NCI-H1417 treated with DMSO at 0.1 percent for 48 hours (cell line): Measurements from ENCODE around the gene MEMO1.
"Not testable (repeated sequence)": the region's sequence is repeated elsewhere in the genome, so short reads cannot be mapped to it uniquely, and the experiment has no call there.

ENCODE experiments used
- DNase-seq: peaks from one replicate; lab custom pipeline; 2025; lab: John Stamatoyannopoulos, UW

MEMO1 gene

DNA sequence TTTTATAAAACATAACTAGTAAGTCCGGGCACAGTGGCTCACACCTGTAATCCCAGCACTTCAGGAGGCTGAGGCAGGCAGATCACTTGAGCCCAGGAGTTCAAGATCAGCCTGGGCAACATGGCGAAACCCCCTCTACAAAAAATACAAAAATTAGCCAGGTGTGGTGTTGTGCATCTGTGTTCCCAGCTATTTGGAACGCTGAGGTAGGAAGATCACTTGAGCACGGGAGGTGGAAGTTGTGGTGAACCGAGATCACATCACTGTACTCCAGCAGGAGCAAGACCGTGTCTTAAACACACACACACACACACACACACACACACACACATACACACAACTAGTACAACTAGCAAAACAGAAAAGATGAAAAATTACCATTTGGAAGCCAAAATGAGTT, 103.3 kb downstream of the MEMO1 start:
- DNase-seq, result not testable (repeated sequence)

DNA sequence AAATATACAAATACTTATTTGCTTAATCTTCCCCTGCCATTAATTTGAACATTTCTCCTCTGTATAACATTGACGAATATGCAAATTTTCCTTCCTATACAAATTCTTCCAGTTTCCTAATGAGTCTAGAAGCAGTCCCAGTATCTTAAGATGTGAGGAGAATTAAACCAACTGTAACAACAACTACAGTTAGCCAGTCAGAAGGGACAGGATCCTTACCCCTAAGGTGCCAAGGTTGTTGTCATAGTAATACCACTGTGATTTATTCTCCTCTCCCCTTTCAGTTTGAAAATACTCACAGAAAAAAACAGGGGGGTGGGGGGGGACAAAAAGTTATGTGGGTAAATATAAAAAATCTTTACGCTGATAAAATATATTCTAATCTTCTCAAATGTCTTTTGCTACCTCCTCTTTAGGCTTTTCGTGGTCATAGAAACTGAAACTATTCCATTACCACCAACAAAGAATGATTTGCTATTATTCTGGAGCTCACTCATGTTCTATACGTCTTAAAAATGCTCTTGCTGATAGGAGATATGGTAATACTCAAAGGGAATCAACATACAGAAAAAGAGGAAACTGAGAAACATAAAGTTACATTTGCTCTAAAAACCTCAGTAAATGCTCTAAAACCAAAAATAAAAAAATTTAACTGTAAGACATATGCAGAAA, 107.6 kb downstream of the MEMO1 start:
- DNase-seq, result no peak

DNA sequence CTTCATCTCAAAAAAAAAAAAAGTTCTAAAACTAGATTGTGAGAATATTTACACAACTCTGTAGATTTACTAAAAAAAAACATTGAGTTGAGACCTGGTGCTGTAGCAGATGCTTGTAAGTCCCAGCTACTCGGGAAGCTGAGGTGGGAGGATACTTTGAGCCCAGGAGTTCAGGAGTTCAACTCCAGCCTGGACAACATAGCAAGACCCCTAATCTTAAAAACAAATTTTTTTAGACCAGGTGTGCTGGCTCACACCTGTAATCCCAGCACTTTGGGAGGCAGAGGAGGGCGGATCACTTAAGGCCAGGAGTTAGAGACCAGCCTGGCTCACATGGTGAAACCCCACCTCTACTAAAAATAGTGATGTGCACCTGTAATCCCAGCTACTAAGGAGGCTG, 108.9 kb downstream of the MEMO1 start:
- no peak for DNase-seq

DNA sequence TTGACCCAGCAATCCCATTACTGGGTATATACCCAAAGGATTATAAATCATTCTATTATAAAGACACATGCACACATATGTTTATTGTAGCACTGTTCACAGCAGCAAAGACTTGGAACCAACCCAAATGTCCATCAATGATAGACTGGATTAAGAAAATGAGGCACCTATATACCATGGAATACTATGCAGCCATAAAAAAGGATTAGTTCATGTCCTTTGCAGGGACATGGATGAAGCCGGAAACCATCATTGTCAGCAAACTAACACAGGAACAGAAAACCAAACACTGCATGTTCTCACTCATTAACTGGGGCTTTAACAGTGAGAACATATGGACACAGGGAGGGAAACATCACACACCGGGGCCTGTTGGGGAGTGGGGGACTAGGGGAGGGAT, 110.7 kb downstream of the MEMO1 start:
- not testable (repeated sequence) for DNase-seq

DNA sequence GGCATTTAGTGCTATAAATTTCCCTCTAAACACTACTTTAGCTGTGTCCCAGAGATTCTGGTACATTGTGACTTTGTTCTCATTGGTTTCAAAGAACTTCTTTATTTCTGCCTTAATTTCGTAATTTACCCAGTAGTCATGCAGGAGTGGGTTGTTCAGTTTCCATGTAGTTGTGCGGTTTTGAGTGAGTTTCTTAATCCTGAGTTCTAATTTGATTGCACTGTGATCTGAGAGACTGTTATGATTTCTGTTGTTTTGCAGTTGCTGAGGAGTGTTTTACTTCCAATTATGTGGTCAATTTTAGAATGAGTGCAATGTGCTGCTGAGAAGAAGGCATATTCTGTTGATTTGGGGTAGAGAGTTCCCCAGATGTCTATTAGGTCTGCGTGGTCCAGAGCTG, 112.5 kb downstream of the MEMO1 start:
- not testable (repeated sequence) for DNase-seq

DNA sequence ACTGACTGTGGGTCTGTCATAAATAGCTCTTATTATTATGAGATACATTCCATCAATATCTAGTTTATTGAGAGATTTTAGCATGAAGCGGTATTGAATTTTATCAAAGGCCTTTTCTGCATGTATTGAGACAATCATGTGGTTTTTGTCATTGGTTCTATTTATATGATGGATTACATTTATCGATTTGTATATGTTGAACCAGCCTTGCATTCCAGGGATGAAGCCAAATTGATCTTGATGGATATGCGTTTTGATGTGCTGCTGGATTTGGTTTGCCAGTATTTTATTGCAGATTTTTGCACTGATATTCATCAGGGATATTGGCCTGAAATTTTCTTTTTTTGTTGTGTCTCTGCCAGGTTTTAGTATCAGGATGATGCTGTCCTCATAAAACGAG, 113.5 kb downstream of the MEMO1 start:
- not testable (repeated sequence) for DNase-seq

DNA sequence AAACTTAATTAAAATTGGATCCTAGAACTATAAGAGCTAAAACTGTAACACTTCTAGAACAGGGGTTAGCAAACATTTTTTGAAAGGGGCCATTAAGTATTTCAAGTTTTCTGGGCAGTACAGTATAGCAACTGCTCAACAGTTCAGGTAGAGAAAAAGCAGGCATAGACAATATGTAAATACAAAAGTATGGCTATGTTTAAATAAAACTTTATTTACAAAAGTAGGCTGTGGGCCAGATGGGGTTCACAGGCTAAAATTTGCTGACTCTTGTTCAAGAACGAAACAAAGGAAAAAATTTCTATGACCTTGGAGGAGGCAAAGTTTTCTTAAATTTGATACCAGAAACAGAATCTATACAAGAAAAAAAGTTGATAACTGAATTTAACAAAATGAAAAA, 114.5 kb downstream of the MEMO1 start:
- no peak for DNase-seq

DNA sequence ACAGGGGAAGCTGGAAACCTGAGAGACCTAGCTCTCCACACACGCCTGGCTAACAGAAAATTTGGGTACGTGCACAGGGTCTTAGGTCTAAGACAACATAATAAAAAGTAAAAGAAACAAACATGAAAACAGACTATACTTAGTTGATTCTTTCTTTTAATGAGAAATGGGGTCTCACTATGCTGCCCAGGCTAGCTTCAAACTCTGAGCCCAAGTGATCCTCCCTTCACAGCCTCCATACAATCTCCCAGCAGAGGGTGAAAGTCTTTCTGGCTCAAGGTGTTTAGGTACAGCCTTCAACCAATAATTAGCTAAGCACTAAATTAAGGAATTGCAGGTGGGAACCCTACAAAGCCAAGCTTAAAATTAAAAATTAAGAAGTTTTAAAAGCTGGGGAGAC, 116.2 kb downstream of the MEMO1 start:
- no peak for DNase-seq

DNA sequence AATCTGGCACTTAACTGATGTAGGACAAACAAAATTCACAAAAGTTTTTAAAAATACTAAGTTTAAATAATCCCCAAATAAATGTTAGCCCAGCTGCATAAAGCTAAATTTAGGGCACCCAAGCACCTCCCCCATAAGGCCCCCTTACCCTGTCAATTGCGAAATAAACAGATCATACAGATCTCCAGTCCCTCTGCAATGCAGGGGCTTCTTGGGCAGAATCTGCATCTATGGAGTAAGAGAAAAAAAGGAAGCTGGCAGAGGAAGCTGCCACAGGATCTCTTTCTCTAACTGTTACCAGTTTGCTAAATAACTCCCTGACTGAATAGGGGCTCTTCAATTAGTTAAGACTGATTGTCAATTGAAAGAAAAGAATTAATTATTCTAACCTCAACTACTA, 117.7 kb downstream of the MEMO1 start:
- no peak for DNase-seq

DNA sequence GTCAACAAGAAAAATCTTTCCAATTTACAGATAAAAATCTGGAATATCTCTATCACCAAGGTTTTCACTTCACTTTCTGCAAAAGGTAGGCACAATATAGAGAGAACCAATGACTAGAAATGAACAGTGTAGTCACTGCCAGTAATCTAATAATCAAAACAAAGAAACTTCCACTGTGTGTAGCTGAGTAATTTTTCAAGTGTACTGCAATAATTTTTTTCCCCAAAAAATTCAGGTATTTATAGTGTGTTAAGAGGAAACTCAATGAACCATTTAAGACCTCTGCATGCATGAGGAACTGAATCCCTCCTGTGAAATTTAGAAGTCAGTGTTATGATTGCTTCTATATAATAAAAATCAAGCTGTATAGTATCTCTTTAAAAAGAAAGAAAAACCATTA, 121.8 kb downstream of the MEMO1 start:
- no peak for DNase-seq

DNA sequence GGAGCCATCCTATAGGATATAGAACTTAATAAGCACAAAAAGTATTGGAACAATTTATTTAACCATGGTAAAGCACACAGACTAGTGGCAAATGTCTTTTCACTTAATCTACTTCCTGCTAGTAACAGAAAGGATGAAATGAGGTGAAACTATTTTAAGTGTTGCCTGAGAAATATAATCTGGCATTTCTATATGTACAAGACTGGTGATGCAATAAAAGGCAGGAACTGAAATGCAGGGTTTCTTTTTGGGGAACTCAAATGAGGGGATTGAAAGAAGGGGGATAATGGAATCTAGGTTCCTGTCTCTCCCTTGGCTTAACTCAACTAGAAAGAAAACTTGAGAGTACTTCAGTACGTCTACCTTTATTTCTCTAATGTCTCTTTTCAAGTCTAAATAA, 122.3 kb downstream of the MEMO1 start:
- DNase-seq, result no peak

DNA sequence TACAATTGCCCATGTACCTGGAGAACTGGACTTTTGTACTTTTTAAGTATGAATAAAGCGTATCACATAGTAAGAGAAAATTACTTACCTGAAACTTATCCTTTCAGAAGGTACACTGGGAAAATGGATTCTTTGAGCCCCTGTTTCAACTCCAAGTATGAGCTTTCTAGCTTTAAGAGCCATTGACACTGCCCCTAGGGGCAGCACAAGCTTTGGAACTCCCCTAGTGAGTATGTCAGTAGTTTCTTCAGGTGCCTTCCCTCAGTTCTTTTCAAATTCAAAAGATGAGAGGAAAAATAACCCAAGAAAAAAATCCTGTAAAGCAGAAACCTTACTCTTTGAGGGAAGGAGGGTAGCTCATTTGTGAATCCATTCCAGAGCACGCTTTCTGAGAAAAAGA, 124.1 kb downstream of the MEMO1 start:
- no peak for DNase-seq

DNA sequence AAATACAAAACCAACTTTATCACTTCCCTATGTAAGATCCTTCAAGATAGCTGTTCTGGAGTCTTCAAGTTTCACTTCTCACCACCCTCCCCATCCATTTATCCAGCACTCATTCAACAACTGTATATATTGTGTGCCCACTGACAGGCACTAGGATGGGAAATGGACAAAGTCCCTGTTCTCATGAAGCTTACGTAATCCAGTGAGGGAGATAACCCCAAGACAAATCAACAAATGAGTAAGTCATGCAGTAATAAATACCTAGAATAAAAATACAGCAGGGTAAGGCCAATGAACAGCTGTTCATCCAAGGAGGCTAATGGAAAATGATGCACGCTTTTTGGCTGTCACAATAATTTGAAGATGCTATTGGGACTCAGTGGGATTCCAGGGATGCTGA, 133.8 kb downstream of the MEMO1 start:
- no peak for DNase-seq

DNA sequence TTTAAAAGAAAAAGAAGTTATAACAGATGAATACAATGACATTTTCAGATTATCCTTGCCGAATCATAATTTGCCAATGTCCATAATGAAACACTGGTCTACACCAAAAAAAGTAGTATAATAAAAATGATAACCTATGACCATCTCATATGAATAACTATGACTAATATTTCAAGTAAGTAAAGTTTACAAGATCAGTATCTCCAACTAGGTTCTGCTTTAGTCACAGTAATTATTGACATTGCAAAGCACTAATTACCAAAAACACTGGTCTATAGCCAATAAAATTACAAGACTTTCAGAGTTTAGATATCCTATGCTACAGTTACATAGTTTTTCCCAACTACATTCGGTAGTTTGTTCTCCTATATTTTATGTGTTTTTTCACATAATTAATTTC, 136.7 kb downstream of the MEMO1 start:
- DNase-seq, result no peak

DNA sequence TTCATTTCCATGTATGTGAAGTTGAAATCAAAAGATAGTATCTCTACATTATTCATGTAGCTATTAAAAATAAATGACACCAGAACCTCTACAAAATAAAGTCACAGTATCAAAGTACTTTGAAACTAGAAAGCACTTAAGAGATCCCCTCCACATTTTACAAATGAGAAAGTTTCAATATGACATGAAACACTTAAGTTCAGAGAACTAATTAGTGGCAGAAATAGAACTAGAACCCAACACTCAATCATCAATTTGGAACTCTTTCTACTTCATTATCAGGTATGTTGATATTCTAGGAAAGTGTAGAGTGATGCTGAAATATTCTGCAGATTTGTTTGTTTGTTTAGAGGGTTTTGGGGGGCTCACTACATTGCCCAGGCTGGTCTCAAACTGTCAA, 145.6 kb downstream of the MEMO1 start:
- no peak for DNase-seq

DNA sequence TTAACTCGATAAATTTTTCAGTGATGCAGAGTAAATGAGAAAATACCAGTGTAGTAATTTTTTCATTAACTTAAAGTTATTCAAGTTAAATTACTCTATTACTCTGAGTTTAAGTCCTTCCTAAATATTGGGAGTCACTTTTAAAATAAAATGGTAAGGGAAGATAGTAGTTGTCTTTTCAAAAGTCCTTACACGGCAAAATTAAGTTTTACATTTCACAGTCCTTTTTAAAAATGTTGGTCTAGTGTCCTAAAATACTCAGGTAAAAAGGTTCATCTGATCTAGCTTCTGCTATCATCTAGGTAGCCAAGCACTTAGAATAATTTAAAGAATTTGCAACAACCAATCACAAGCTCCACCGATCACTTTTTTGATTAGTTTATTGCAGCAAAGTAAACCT, 146.9 kb downstream of the MEMO1 start:
- no peak for DNase-seq

DNA sequence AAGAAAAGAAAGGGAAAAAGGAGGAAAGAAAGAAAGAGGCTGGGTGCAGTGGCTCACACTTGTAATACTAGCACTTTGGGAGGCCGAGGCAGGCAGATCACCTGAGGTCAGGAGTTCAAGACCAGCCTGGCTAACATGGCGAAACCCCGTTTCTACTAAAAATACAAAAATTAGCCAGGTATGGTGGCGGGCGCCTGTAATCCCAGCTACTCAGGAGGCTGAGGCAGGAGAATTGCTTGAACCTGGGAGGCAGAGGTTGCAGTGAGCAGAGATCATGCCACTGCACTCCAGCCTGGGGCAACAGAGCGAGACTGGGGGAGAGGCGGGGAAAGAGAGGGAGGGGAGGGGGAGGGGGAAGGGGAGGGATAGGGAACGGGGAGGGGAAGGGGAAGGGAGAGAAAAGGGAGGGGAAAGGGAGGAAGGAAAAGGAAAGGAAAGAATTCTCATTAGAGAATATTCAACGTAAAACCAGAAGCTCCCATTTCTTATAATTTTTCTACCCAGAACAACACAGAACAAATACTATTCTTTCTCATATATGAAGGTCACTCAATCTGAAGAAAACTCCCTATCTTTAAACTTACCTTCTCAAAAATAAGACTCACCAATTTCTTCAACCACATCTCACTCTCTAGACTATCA, 147.7 kb downstream of the MEMO1 start:
- DNase-seq, result not testable (repeated sequence)

DNA sequence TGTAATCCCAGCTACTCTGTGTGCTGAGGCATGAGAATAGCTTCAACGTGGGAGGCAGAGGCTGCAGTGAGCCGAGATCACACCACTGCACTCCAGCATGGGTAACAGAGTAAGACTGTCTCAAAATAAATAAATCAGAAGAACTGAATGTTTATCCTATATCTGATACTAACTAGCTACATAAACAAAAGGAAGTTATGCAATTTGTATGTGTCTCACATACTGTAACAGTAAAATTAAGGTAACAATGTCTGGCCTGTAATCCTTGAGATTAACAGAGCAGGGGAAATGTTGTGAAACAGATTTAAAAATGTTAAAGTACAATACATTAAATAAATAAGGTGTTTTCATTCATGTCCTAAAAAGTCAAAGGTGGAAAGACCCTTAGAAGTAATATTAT, 150.8 kb downstream of the MEMO1 start:
- DNase-seq, result no peak

DNA sequence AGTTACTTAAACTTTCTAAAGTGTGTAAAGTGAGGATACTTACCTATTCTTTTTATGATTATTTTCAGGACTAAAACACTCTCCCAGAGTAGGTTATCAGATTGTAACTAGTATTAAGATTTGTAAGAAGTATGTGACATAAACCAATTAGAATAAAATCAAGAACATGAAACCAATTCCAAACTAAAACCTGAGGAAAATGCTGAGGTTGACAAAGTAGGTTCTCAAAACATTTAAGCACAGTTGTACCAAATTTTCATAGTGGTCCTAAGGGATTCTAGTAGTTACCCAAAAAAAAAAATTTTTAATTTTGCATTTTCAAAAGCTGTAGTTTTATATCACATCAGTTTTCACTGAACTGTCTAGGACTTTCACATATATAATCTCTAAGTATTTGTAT, 157.3 kb downstream of the MEMO1 start:
- no peak for DNase-seq

DNA sequence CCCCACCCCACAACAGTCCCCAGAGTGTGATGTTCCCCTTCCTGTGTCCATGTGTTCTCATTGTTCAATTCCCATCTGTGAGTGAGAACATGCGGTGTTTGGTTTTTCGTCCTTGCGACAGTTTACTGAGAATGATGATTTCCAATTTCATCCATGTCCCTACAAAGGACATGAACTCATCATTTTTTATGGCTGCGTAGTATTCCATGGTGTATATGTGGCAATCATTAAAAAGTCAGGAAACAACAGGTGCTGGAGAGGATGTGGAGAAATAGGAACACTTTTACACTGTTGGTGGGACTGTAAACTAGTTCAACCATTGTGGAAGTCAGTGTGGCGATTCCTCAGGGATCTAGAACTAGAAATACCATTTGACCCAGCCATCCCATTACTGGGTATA, 168.7 kb downstream of the MEMO1 start:
- DNase-seq, result not testable (repeated sequence)

DNA sequence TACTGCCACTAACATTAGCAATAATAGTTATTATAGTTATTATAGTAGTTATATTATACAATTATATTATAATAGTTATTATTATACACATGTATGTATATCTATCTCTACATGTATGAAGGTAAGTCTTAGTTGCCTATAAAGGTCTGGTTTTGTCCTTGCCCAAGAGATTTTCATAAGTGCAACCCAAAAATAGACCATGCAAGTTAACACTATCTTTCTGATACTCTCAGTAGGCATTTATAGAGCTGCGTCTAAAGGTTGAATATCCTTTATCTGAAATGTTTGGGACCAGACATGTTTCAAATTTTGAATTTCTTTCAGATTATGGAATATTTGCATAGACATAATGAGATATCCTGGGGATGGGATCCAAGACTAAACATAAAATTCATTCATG, 175.4 kb downstream of the MEMO1 start:
- no peak for DNase-seq

DNA sequence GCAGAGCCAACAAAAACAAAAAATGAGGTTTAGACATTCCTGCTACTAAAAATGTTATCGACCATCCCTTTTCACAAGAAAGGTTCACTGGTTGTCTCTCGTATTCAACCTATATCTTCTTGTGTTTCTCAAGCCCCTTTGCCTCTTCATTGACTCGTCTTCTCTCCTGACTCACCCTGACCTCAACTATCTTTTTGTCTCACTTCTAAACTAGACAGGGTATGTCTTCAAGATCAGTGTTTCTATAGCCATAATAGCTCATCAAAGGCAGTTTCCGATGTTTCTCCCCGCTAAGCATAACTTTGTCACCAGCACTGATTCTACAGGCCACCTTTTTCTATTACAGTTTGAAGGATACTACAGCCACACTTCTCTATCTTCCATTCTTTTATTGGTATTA, 178.4 kb downstream of the MEMO1 start:
- no peak for DNase-seq

DNA sequence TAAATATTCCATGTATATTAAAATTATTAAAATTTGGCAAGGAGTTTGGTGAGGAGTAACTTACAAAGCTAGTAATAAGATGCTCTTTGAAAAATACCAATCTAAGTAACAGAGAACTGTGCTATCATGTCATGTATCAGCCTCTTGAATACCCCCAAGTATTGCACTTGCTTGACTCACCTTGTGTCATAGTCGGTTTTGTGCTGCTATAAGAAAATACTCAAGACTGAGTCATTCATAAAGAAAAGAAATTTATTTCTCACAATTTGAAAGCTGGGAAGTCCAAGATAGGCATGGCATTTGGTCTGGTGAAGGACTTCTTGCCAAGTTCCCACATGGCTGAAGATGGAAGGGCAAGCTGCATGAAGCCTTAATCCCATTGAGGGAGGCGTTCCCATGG, 179.2 kb downstream of the MEMO1 start:
- no peak for DNase-seq

DNA sequence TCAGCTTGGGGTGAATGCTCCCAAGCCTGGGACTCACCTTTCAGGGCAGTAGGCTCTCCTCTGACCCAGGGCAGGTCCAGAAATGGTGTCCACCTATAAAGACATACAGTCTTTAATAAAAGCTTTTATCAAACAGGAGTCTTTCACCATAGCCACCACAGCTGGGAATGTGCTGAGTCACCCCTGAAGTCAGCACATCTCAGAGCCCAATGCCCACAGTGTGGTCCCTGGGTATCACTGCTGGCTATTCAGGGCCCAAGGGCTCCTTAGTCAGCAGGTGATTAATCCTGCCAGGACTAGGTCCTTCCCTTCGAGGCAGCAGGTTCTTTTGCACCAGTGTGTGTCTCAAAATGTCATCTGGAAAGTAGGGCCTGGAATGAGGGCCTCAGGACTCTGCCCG, 181.9 kb downstream of the MEMO1 start:
- no peak for DNase-seq
